ENCODE results near the gene CHD2. TPM values are rescaled to one million over a fixed set of nuclear protein-coding genes. Genes with fewer than 3 reads are reported as not detected.

Gene CHD2
- total and polyA plus RNA-seq, 10 of the 15 experiments (the other 5 are each of a cell fraction or from before 2014, with no cell fraction given): 38.1 to 94.7 (median 63.3) TPM

DNA sequence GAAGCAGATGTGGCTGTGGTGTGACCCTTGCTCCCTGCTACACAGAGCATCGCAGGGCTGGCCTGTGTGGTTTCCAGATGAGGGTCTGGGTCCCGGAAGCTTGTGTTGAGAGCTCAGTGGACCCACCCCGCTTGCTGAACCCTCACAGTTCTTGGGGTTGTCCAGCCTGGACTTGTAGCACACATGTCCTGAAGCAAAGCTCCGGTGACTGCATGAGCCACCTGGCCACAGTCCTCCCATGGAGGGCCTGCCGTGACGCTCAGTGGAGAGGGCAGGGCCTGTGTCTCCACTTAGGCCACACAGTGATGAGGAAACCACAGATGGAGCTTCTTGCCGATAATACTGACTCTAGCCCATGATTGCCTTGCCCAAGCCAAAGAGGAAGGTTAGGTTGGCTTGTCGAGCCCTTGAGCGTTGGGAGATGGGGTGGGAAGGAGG is 126.3 kb downstream of the CHD2 start:
- WGBS (ENCODE audit: insufficient coverage, insufficient replicate concordance, low lambda C conversion rate, missing lambda C conversion rate): 95% methylated on average over 9 of the region's 9 CpGs
- in situ Hi-C loops (cut with MboI) (loop anchor here (5.0 to 25.0 kb wide), 2 partner anchors 224 to 1286 kb away; no protein-coding TSS in a partner anchor), intact Hi-C loops (cut with micrococcal nuclease; ENCODE audit: unreplicated experiment) (no loop called here)
- H3K9ac ChIP-seq (ENCODE audit: control insufficient read depth, insufficient read depth, low read length): no peak overlapping the region
- no peaks in the 10 kb centered on the region for H3K79me2 ChIP-seq (ENCODE audit: control insufficient read depth, insufficient read depth, low read length)
- H3K27ac ChIP-seq (ENCODE audit: control insufficient read depth, insufficient read depth): no peak overlapping the region
- TF ChIP-seq, protein P1, sequence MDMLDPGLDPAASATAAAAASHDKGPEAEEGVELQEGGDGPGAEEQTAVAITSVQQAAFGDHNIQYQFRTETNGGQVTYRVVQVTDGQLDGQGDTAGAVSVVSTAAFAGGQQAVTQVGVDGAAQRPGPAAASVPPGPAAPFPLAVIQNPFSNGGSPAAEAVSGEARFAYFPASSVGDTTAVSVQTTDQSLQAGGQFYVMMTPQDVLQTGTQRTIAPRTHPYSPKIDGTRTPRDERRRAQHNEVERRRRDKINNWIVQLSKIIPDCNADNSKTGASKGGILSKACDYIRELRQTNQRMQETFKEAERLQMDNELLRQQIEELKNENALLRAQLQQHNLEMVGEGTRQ (IDR thresholded peaks at IDR 0.05; ENCODE audit: borderline replicate concordance, low read depth, low read length): no peak
- TF ChIP-seq RBBP5 (conservative IDR thresholded peaks at IDR 0.05): no peak
- TF ChIP-seq, protein P2, sequence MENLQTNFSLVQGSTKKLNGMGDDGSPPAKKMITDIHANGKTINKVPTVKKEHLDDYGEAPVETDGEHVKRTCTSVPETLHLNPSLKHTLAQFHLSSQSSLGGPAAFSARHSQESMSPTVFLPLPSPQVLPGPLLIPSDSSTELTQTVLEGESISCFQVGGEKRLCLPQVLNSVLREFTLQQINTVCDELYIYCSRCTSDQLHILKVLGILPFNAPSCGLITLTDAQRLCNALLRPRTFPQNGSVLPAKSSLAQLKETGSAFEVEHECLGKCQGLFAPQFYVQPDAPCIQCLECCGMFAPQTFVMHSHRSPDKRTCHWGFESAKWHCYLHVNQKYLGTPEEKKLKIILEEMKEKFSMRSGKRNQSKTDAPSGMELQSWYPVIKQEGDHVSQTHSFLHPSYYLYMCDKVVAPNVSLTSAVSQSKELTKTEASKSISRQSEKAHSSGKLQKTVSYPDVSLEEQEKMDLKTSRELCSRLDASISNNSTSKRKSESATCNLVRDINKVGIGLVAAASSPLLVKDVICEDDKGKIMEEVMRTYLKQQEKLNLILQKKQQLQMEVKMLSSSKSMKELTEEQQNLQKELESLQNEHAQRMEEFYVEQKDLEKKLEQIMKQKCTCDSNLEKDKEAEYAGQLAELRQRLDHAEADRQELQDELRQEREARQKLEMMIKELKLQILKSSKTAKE (IDR thresholded peaks at IDR 0.05; ENCODE audit: low read depth, poor library complexity, severe bottlenecking): no peak
- TF ChIP-seq POLR2AphosphoS5 (IDR thresholded peaks at IDR 0.05; ENCODE audit: low read length): 0 out of 2 replicates have a peak, but pooled peaks have one; percentile 37
- TF ChIP-seq POLR2A (IDR thresholded peaks at IDR 0.05; ENCODE audit: low read depth, low read length): peak; percentile 78
- SMC1A ChIA-PET (ENCODE audit: uncharacterized antibody, unreplicated experiment): interaction anchor here (1.0 kb wide), 1 partner anchor 12 kb away, joined by 3 read pairs; no protein-coding TSS in a partner anchor
- H3K36me3 ChIP-seq (ENCODE audit: control insufficient read depth in 2 of 2, insufficient read depth in 2 of 2, low read length in 1 of 2): peaks cover 24 to 25% of the 10 kb centered on the region in 2 experiments
- peaks cover 5% of the 10 kb centered on the region; the same call in 1 of the 2 replicates for H3K4me1 ChIP-seq (ENCODE audit: control insufficient read depth, insufficient read depth, low read length)
- no peaks in the 10 kb centered on the region for H3K27me3 ChIP-seq (replicated peaks in 1 of 2; ENCODE audit: control insufficient read depth in 2 of 2, insufficient read depth in 2 of 2, low read length in 1 of 2)
- no peaks in the 10 kb centered on the region for H3K9me3 ChIP-seq (replicated peaks; ENCODE audit: control insufficient read depth, insufficient read depth, low read length)
- no peak overlapping the region for H3K4me2 ChIP-seq (ENCODE audit: control insufficient read depth, insufficient read depth)
- POLR2A ChIA-PET: interaction anchor here (0.6 to 1.0 kb wide), 2 partner anchors 9 to 222 kb away, joined by 3 to 5 read pairs; no protein-coding TSS in a partner anchor
- peaks cover 4% of the 10 kb centered on the region for H4K20me1 ChIP-seq (ENCODE audit: control insufficient read depth, insufficient read depth)
- no peak for FAIRE-seq
- CTCF ChIA-PET: interaction anchor here (1.1 to 1.4 kb wide), 2 partner anchors 62 to 1094 kb away, joined by 3 read pairs; no protein-coding TSS in a partner anchor
- H2AFZ ChIP-seq (ENCODE audit: control insufficient read depth, low read depth, low read length): no peak overlapping the region
- no peak overlapping the region for H3K4me3 ChIP-seq
- no peak for ATAC-seq
- DNase-seq (ENCODE audit: low read depth, low spot score): no peak
- no TSS peak for BruUV-seq (replicated peaks)
- RAD21 ChIA-PET (ENCODE audit: unreplicated experiment): interaction anchor here (1.6 kb wide), 1 partner anchor 230 kb away, joined by 5 read pairs; no protein-coding TSS in a partner anchor

Measured in GM12878 (cell line).